HG03521 (cell line): Measurements from ENCODE around the gene CLEC2L.

Experiments used
- ATAC-seq: cut with Tn5 transposase; IDR thresholded peaks from one replicate; pipeline ENCODE4 v1.9.1; 2021; ENCODE audit warnings: mild to moderate bottlenecking, moderate library complexity; ENCODE audit not compliant: unreplicated experiment

CLEC2L gene

GRCh38 chr7:139522830-139523198 is 671 bp upstream of the CLEC2L start:
- ATAC-seq = no peak

GRCh38 chr7:139523968-139524815 is 707 bp downstream of the CLEC2L start:
- ATAC-seq = no peak

GRCh38 chr7:139525239-139525638 is 1.8 kb downstream of the CLEC2L start:
- ATAC-seq = no peak

GRCh38 chr7:139525750-139526149 is 2.3 kb downstream of the CLEC2L start:
- no peak for ATAC-seq

GRCh38 chr7:139526578-139527544 is 3.4 kb downstream of the CLEC2L start:
- no peak for ATAC-seq

GRCh38 chr7:139531094-139531493 is 7.6 kb downstream of the CLEC2L start:
- no peak for ATAC-seq

- ATAC-seq = no peak
Observed at GRCh38 chr7:139532636-139533155, 9.2 kb downstream of the CLEC2L start.

- ATAC-seq = no peak
Observed at GRCh38 chr7:139534096-139534495, 10.6 kb downstream of the CLEC2L start.

GRCh38 chr7:139534966-139535651 is 11.6 kb downstream of the CLEC2L start:
- no peak for ATAC-seq

GRCh38 chr7:139536152-139536551 is 12.7 kb downstream of the CLEC2L start:
- ATAC-seq = no peak

GRCh38 chr7:139538881-139539635 is 15.6 kb downstream of the CLEC2L start:
- ATAC-seq = no peak

- no peak for ATAC-seq
Observed at GRCh38 chr7:139540203-139540602, 16.7 kb downstream of the CLEC2L start.

- ATAC-seq = no peak
Observed at GRCh38 chr7:139541600-139542307, 18.3 kb downstream of the CLEC2L start.

GRCh38 chr7:139542308-139543151 is 19.0 kb downstream of the CLEC2L start:
- no peak for ATAC-seq

- no peak for ATAC-seq
Observed at GRCh38 chr7:139543801-139544603, 20.5 kb downstream of the CLEC2L start.

GRCh38 chr7:139544645-139545044 is 21.2 kb downstream of the CLEC2L start:
- no peak for ATAC-seq

GRCh38 chr7:139548302-139549028 is 25.0 kb downstream of the CLEC2L start:
- no peak for ATAC-seq
